Activated CD4-positive, alpha-beta T cell treated with anti-CD3 and anti-CD28 coated beads for 1 hour (primary cell): ENCODE data around the gene GYS1.
A peak's percentile ranks its signal among the peaks of the same experiment; 100 is the strongest.
"Not testable (repeated sequence)": the region's sequence is repeated elsewhere in the genome, so short reads cannot be mapped to it uniquely, and the experiment has no call there.

Experiments
- DNase-seq: peaks from one replicate; pipeline ENCODE4 v3.0.0-alpha.2; 2020

The GYS1 gene

GRCh38 chr19:48993175-48994034, at the start of gene GYS1, which contains the start of gene RUVBL2:
TSS of gene GYS1 (minus strand) at chr19:48993309. CDS start at chr19:48993112, 197 bp downstream.
TSS of gene RUVBL2 (plus strand) at chr19:48993887. CDS start at chr19:48993912, 25 bp downstream.
- peak; percentile 99 for DNase-seq

GRCh38 chr19:49042666-49043065, 49.6 kb upstream of the GYS1 start:
- not testable (repeated sequence) for DNase-seq

GRCh38 chr19:49042177-49042576, 49.1 kb upstream of the GYS1 start:
- no peak for DNase-seq

DNA sequence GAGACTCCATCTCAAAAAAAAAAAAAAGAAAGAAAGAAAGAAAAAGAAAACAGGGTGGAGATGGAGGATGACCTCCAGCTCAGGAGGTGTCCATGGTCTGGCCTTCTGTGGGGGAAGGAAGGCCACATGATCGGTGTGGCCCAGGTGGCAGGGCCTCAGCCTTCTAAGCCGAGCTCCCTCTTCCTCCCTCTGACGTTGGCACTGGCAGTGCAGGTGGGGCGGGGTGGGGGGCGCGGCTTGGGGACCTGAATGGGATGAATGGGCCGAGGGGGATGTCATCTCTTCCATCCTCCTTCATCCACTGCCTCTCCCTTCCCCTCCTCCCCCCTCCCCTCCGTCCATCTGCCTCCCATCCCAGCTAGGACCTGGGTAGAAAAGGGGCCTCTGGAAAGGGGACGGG, 46.6 kb upstream of the GYS1 start:
- DNase-seq, result not testable (repeated sequence)

DNA sequence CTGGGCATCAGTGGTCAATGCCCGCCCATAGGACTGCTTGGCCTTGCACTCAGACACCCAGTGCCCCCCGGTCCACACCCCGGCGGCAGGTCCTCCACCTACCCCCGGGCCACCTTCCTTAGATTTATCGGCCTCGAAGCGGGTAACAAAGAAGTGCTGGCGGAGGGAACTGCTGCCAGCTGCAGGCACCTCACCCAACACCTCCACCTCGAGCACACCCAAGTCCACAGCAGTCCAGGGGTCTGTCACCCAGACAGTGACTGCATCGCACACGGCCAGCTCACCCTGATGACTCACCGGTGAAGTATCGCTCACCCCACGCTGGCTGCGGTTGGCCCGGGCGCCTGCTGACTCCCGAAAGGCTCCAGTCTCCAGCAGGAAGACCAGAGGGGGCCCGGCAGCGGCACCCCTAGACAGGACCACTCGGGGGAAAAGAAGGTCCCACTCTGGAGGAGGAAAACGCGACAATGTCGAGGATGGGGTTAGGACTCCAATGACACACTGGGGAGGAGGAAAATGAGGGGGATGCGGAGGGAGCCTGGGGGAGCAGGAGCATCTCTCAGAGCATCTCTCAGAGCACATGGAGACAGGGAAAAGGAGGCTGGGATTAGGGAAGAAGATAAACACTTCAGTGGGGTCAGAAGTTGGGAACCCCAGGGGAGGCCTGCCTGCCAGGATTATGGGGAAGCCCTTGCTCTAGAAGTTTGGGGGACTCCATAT, 45.6 kb upstream of the GYS1 start:
- not testable (repeated sequence) for DNase-seq

DNA sequence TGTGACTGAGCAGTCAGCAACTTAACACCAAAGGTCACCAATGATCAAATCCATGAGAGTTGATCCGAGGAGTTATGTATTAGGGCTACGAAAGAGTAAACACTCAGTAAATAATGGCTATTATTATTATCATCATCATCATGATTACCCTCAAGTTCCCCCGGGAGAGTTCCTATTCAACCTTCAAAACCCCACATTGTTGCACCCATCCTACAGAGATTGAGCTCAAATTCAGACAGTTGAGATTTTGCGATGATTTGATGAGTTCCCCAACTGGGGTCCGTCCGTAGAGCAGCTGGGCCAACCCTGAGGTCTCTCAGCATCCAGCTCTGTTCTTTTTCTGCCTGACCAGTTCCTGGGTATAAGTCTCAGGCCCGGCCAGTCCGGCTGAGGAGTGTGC, 45.0 kb upstream of the GYS1 start:
- DNase-seq, result not testable (repeated sequence)

DNA sequence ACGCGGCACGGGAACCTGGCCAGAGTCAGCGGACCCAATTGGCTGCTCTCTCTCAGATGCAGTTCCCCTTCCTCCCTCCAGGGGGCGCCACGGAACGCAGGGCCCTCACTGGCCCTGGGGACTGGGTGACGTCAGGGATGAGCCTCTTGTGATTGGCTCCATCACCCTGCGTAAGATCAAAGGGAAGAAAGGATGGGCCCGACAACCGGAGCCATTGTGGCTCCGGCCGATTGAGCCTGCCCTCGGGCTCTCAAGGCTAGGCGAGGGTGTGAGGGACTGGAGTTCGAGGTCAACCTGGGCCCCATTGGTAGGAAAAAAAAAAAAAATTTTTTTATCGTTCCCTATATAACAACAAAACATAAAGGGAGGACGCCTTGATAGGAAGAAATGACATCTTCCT, 43.7 kb upstream of the GYS1 start, which contains the start of gene CGB1:
Gene CGB1, minus strand, starts transcription at position 81 of the 400 bp plus-strand sequence. CDS start 184 bp downstream, outside the sequence.
- DNase-seq, result not testable (repeated sequence)

- DNase-seq, result not testable (repeated sequence)
Measured at GRCh38 chr19:49031642-49032301, 38.7 kb upstream of the GYS1 start, which contains the start of gene CGB2. TSS of gene CGB2 (plus strand) at chr19:49031890. CDS start at chr19:49032096, 206 bp downstream.

GRCh38 chr19:49030323-49030722, 37.2 kb upstream of the GYS1 start:
- not testable (repeated sequence) for DNase-seq

- DNase-seq, result not testable (repeated sequence)
Measured at GRCh38 chr19:49029749-49030148, 36.6 kb upstream of the GYS1 start.

GRCh38 chr19:49028686-49029085, 35.6 kb upstream of the GYS1 start:
- DNase-seq, result not testable (repeated sequence)

DNA sequence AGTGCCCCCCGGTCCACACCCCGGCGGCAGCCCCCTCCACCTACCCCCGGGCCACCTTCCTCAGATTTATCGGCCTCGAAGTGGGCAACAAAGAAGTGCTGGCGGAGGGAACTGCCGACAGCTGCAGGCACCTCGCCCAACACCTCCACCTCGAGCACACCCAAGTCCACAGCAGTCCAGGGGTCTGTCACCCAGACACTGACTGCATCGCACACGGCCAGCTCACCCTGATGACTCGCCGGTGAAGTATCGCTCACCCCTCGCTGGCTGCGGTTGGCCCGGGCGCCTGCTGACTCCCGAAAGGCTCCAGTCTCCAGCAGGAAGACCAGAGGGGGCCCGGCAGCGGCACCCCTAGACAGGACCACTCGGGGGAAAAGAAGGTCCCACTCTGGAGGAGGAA, 32.5 kb upstream of the GYS1 start:
- DNase-seq, result not testable (repeated sequence)

DNA sequence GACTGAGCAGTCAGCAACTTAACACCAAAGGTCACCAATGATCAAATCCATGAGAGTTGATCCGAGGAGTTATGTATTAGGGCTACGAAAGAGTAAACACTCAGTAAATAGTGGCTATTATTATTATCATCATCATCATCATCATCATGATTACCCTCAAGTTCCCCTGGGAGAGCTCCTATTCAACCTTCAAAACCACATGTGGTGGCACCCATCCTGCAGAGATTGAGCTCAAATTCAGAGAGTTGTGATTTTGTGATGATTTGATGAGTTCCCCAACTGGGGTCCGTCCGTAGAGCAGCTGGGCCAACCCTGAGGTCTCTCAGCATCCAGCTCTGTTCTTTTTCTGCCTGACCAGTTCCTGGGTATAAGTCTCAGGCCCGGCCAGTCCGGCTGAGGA, 32.0 kb upstream of the GYS1 start:
- DNase-seq, result not testable (repeated sequence)

- not testable (repeated sequence) for DNase-seq
Measured at GRCh38 chr19:49024233-49024632, 31.1 kb upstream of the GYS1 start, which contains the start of gene CGB3. TSS of gene CGB3 (minus strand) at chr19:49024333. CDS start at chr19:49023971, 362 bp downstream.

GRCh38 chr19:49022116-49022515, 29.0 kb upstream of the GYS1 start:
- DNase-seq, result no peak

- DNase-seq, result no peak
Measured at GRCh38 chr19:49020931-49021895, 28.1 kb upstream of the GYS1 start.

DNA sequence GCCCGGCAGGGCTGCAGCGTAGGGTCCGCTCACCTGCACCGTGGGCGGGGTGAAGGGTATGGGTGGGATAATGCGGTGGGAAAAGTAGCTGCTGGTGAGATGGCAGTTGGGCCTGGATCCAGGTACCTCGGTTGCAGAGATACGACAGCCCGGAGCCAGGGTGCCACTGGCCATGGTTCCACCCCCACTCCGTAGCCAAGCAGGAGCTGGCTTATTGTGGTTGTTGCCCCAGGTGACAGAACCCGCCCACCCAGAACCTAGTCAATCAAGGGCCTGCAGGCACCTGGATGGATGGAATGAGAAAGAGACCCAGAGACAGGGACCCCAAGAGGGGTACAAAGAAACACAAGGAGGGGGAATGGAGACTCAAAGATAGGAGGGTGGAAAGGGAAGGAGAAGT, 27.2 kb upstream of the GYS1 start:
- no peak for DNase-seq

GRCh38 chr19:49019242-49019932, 26.3 kb upstream of the GYS1 start:
- peak; percentile 57 for DNase-seq

DNA sequence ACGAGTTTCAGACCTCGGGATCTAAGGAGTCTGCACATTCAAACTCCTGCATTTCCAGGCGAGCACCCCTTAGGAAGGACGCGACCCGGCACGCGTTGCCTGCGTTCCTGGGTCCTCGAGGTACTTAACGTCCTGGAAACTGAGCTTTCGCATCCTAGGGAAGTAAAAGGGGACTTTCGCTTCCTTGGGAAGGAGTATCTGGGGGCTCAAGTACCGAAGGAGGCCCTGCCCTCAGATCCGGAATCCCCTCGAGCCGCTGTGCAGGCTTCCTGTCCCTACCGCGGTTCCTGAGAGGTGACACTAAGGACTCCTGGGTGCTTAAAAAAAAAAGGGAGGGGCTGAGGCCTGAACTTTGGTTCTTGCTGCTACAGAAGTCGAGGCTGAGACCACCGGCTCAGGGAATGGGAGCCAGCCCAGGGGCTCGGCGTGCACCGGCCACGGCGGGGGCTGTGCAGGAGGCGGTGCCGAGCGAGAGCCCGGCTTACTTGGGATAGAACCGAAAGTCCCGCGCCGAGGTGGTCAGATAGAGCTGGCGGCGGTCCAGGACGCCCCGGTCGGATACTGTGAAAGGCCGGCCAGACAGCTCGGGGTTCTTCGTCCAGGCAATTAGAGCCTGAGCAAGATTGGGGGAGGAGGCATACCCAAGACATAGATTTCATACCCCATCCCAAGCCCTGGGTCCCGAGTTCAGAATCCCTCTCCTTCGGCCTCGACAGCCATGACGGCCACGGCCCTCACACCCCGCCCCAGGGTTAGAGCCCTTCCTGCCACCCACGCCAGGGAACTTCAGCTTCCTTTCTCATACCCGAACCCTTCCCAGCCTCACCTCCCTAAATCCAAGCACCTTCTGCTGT, 25.5 kb upstream of the GYS1 start:
- not testable (repeated sequence) for DNase-seq
